ENCODE data around the gene PASK.
"Not testable (repeated sequence)": the region's sequence is repeated elsewhere in the genome, so short reads cannot be mapped to it uniquely, and the experiment has no call there.

GRCh38 chr2:241104611-241105010, 44.7 kb downstream of the PASK start:
- TF ChIP-seq CTCF, POLR2A, POLR2AphosphoS5, EP300 (IDR thresholded peaks at IDR 0.05): not testable (repeated sequence)
